ENCODE results near the gene CDCA8. TPM values are rescaled to one million over a fixed set of nuclear protein-coding genes. Genes with fewer than 3 reads are reported as not detected.

Gene CDCA8
- total and polyA plus RNA-seq, 2 of the 13 experiments (the other 11 are each of a cell fraction or from before 2014, with no cell fraction given) = 24.1 to 38.6 TPM

- no peak for TF ChIP-seq ZNF318 (CRISPR knock-in tag; IDR thresholded peaks at IDR 0.05)
- TF ChIP-seq BCLAF1 (IDR thresholded peaks at IDR 0.05) = no peak
- TF ChIP-seq NR2C2 (CRISPR knock-in tag; IDR thresholded peaks at IDR 0.05; ENCODE audit: borderline replicate concordance) = no peak
- TF ChIP-seq ZNF557 (CRISPR knock-in tag; IDR thresholded peaks at IDR 0.05) = no peak
- no peak for TF ChIP-seq RELA (CRISPR knock-in tag; IDR thresholded peaks at IDR 0.05)
Observed at GRCh38 chr1:37697090-37697489, 4.8 kb downstream of the CDCA8 start (continued).

Data from HepG2 (cell line).